Measurements from ENCODE around the gene PCDHB4.
"Not testable (repeated sequence)": the region's sequence is repeated elsewhere in the genome, so short reads cannot be mapped to it uniquely, and the experiment has no call there.

PCDHB4 gene

DNA sequence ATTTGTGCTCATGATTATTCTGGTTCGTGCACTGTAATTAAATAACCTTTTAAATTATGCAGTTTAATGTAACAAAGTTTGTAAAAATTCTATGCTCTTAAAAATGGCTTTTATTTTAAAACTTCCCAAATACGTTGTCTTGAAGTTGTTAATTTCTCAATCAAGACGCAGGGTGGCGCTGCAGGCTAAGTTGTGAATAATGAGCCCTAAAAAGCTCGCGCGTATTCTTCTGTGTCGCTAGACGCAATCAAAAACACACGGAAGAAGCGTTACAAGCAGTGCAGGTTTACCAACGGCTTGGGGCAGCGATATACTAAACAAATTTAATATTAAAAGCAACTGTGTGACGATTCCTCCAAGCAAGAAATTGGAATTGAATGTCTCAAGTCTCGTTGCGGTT lies at the start of gene PCDHB4:
PCDHB4 (plus strand) TSS at position 256 of the 400 bp plus-strand sequence. CDS start 181 bp downstream, outside the sequence.
- DNase-seq (ENCODE audit: low read depth): peak; percentile 31
- peak within 1 kb of the TSS; percentile 23 for H3K4me3 ChIP-seq (ENCODE audit: low read depth, low read length)
- peak; percentile 58 for TF ChIP-seq CTCF (IDR thresholded peaks at IDR 0.05; ENCODE audit: control insufficient read depth, extremely low read depth, insufficient read depth)

GRCh38 chr5:141077826-141078225 lies 43.8 kb upstream of the PCDHB4 start:
- no peak for TF ChIP-seq CTCF (IDR thresholded peaks at IDR 0.05; ENCODE audit: control insufficient read depth, extremely low read depth, insufficient read depth)
- no peak overlapping the region for H3K4me3 ChIP-seq (ENCODE audit: low read depth, low read length)
- DNase-seq (ENCODE audit: low read depth): no peak

DNA sequence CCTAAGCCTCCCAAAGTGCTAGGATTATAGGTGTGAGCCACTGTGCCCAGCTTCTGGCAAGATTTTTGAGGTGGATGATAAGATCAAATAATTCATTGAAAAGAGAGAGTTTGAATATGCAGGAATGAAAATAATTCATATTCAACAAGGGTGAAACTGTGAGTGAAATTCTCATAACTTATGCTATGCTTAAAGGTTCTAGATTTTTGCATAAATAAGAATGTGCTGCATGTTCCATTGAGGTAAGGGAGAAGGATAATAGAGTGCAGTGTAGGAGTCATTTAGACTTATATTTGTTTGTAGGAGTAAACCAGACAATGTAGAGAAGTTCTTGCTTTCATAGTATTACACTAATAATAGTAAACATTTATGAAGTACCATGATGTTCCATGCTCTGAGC lies 39.4 kb upstream of the PCDHB4 start:
- TF ChIP-seq CTCF (IDR thresholded peaks at IDR 0.05; ENCODE audit: control insufficient read depth, extremely low read depth, insufficient read depth): no peak
- no peak overlapping the region for H3K4me3 ChIP-seq (ENCODE audit: low read depth, low read length)
- DNase-seq (ENCODE audit: low read depth): no peak

DNA sequence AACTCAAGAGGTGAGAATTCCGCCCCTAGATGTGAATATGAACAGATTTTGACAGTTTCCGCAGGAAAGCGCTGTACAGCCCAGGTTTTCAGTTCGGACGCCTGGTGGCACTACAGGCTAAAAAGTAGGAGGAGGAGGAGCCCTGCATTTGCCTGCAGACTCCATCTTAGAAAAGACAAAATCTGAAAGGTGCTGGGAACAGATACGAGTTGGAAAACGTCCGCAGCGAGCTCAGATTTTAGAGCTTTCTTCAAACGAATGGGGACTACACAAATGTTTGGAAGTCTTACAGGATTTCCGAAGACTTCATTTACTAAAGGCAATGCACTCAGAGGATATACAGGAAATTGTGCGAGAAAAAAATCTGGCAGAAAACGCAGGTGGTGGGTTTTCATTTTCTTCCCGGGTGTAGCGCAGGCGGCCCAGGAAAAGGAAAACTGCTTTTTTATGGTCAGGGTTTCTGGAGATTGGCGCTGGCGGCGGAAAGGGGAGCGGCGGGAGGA lies 37.1 kb upstream of the PCDHB4 start:
- peak; percentile 81 for TF ChIP-seq CTCF (IDR thresholded peaks at IDR 0.05; ENCODE audit: control insufficient read depth, extremely low read depth, insufficient read depth)
- peak overlapping the region; percentile 51 for H3K4me3 ChIP-seq (ENCODE audit: low read depth, low read length)
- peak; percentile 36 for DNase-seq (ENCODE audit: low read depth)

- H3K4me3 ChIP-seq (ENCODE audit: low read depth, low read length): peak within 1 kb of the TSS; percentile 63
- peak; percentile 65 for DNase-seq (ENCODE audit: low read depth)
- peak; percentile 65 for TF ChIP-seq CTCF (IDR thresholded peaks at IDR 0.05; ENCODE audit: control insufficient read depth, extremely low read depth, insufficient read depth)
These were observed 26.9 kb upstream of the PCDHB4 start, which contains the start of gene PCDHB2 for GRCh38 chr5:141094481-141095262. Gene PCDHB2 (plus strand): TSS chr5:141094615. CDS start chr5:141094791, 176 bp downstream.

GRCh38 chr5:141095263-141095641 lies 26.4 kb upstream of the PCDHB4 start:
- TF ChIP-seq CTCF (IDR thresholded peaks at IDR 0.05; ENCODE audit: control insufficient read depth, extremely low read depth, insufficient read depth): no peak
- H3K4me3 ChIP-seq (ENCODE audit: low read depth, low read length): peak overlapping the region; percentile 63
- DNase-seq (ENCODE audit: low read depth): no peak

DNA sequence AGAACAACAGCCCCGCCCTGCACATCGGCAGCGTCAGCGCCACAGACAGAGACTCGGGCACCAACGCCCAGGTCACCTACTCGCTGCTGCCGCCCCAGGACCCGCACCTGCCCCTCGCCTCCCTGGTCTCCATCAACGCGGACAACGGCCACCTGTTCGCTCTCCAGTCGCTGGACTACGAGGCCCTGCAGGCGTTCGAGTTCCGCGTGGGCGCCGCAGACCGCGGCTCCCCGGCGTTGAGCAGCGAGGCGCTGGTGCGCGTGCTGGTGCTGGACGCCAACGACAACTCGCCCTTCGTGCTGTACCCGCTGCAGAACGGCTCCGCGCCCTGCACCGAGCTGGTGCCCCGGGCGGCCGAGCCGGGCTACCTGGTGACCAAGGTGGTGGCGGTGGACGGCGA lies 25.4 kb upstream of the PCDHB4 start:
- not testable (repeated sequence) for DNase-seq (ENCODE audit: low read depth); H3K4me3 ChIP-seq (ENCODE audit: low read depth, low read length)

DNA sequence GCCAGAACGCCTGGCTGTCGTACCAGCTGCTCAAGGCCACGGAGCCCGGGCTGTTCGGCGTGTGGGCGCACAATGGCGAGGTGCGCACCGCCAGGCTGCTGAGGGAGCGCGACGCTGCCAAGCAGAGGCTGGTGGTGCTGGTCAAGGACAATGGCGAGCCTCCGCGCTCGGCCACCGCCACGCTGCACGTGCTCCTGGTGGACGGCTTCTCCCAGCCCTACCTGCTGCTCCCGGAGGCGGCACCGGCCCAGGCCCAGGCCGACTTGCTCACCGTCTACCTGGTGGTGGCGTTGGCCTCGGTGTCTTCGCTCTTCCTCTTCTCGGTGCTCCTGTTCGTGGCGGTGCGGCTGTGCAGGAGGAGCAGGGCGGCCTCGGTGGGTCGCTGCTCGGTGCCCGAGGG lies 25.0 kb upstream of the PCDHB4 start:
- H3K4me3 ChIP-seq (ENCODE audit: low read depth, low read length); DNase-seq (ENCODE audit: low read depth): not testable (repeated sequence)

Measured in LNCaP clone FGC (cell line).